Measurements from ENCODE around the gene RAB27A.
"Not testable (repeated sequence)": the region's sequence is repeated elsewhere in the genome, so short reads cannot be mapped to it uniquely, and the experiment has no call there.

The RAB27A gene

DNA sequence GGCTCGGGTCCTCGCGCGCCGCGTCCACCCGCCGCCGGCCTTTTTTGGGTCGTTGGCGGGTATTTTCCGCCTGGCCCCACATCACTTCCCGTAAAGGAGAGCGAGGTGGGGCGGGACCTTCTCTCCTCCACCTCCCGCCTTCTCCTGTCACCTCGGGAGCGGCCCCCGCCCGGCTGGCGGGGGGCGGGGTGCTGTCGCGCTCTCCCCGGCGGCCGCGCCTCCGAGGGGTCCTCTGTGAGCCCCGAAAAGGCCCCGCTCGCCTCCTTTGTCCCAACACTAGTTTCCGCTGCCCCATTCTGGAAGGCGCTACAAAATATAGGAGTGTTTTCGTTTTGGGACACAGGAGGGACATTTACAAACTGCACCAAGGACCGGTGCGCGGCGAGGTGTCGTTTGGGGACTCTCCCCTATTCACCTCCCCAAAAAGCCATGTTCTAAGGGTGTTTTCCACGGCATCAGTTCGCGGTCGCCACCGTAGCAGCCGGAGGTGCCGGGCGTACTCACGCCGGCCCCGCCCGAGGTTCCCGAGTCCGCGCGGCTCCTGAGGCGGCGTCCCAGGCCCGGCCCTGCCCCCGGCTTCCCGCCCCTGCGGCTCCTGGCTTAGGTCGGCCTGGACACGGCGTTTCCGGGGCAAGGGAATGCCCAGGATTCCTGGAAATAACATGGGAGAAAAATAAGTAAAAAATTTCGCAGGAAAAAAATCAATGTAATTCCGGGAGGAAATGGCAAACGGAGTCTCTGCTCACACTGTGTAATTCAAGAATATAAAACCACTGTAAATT, at the start of gene RAB27A:
Gene RAB27A (minus strand): TSS at position 68 of the 782 bp plus-strand sequence. CDS start 54,879 bp downstream, outside the sequence.
- DNase-seq: peak; percentile 84

DNA sequence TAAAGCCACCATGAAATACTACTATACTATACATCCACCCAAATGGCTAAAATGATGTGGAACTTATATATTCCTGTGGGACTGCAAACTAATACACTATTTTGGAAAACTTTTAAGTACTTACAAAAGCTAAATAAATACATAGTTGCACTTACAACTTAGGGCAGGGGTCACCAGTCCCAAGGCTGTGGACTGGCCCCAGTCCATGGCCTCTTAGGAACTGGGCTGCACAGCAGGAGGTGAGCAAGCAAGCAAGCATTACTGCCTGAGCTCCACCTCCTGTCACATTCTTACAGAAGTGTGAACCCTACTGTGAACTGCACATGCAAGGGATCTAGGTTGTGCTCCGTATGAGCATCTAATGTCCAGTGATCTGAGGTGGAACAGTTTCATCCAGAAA, 47.5 kb upstream of the RAB27A start:
- no peak for DNase-seq

DNA sequence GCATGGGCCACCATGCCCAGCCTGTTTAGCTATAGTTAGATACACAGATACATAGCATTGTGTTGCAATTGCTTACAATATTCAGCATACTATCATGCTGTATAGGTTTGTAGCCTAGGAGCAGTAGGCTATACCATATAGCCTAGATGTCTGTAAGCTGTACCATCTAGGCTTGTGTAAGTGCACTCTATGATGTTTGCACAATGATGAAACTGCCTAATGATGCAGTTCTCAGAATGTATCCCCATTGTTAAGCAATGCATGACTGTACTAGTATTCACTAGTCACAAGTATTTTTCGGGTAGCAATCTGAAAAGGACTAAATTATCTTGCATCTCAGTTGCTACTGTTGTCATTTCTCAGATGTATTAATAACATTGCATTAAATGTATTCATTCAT, 45.4 kb upstream of the RAB27A start:
- DNase-seq: no peak

DNA sequence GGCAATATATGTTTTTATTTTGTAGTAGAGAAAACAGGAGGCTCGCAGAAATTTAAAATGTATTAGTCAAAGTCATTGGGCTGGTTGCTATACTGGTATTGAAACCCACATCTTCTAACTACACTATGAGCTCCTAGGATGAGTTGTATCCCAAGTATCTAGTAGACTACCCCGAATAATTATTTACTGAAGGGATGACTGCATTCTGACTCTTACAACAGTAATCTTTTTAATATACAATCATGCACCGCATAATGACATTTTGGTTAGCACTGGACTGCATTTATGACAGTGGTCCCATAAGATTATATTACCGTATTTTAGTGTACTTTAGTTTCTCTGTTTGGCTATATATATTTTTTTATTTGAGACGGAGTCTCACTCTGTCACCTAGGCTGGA, 44.8 kb upstream of the RAB27A start:
- no peak for DNase-seq

DNA sequence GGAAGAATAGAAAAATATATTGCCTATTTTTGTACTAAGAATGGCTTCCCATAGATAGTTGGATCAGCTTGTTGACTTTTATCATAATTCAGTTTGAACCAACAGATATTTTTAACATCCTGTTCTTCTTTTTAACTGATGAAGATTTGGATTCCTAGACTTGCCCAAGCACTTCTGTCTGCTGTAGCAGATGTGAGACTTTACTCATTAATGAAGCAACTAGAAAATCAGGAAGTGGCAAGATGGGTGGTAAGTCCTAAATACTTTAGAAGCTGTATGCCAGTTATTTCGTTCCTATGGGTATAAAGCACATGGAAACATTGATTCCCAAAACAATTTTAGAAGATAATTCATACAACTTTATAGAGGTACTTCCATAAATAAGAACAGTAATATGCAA, 37.8 kb upstream of the RAB27A start:
- DNase-seq: no peak

DNA sequence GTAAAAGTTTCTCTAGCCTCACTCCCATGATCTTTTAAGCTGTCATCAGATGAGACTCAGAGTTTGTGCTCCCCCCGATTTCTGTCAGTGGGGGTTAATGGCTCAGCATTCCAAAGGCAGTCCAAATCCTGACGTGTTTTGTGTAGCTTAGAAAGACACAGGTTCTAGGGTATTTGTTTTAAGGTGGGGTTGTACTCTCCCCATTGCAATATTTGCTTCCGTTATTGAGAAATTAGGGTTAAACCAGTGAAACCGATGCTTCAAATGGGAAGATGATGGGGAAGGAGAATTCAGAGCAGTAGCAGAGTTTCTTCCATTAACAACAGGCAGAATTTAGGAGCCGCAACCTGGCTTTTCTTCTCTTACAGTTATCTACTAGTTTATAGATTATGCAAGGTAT, 32.9 kb upstream of the RAB27A start:
- no peak for DNase-seq

DNA sequence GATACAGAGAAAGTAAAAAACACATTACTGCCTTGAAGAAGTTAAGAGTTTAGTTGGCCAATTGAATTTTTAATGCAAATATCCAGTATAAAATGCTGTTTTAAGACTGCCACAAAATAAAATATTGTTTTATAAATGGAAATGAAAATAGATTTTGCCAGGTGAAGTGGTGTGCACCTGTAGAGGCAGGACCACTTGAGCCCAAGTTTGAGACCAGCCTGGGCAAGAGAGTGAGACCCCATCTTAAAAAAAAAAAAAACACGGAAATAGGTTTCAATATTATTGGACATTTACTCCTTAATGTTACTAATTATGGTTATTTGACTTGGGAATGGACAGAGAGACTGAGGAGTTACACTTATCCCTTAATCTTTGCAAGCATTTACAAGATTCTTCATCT, 31.4 kb upstream of the RAB27A start:
- no peak for DNase-seq

DNA sequence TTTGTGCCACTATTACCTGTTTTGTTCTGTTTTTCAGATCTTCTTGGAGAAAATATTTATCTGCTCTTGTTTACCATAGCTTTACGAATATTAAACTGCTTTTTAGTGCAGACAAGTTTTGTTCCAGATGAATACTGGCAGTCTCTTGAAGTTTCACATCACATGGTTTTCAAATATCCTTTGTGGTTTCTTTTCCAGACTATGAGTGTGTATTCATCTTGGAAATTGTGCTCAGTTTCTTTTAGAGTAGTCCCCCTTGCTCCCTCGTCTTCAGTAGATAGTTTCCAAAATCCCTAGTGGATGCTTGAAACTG, 30.6 kb upstream of the RAB27A start:
- DNase-seq: no peak

DNA sequence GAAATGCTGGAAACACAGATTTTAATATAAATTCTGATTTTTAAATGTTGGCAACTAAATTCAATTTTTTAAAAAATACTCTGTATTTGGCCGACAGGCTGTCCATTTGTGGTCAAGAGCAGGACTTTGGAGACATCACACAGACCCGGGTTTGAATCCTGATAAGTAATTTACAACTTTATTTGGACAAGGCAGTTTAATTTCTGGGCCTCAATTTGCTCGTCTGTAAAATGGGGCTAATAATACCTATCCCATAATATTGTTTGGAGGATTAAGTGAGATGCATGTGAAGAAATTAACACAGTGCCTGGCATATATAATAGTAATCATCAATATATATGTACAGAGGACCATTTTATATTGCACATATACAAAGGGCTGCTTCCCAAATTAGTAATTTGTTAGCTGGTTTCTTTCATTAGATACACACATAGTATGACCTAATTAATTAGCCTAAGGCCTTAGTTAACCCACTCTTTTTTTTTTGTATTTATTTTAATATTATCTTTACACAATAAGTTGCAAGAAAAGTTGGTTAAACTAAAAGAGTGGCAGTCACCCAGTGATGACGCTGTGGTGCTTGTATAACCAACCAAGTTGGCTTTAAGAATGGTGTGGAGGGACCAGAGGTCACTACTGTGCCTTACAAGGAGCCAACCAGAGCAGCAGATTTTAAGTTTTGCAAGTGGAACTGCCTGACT, 30.1 kb upstream of the RAB27A start:
- no peak for DNase-seq

DNA sequence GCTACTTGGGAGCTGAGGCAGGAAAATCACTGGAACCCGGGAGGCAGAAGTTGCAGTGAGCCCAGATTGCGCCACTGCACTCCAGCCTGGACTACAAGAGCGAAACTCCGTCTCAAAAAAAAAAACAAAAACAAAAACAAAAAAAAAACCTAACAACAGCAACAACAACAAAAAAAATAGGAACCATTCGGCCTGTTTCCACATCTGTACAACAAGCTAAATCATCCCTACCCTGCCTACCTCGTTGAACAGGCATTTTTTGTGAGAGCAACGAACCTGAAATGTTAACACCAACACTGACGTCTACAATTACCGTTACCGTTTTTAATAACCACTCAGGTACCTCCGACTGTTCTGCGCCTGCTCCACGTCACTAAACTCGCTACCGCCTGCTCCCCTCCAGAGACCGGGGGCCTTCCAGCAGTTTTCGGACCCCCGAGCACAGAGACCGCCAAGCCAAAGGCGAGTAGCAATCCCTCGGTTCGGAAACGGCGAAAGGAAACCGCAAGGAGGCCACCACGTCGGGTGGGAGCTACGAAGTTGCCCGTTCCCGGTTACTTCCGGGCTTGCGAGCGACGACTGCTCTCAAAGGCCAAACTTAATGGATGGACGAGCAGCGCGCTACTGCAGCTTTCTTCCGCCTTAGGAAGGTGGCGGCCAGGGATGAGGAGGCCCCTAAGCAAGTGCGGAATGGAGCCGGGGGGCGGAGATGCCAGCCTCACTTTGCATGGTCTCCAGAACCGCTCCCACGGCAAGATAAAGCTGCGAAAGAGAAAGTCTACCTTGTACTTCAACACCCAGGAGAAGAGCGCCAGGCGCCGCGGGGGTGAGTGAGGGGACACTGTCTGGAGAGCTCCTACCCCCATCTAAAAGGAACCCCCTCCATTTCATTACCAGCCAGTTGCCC, 29.2 kb upstream of the RAB27A start, which contains the start of the genes PIGB and PIGBOS1:
Gene PIGB (plus strand): TSS at position 635 of the 907 bp plus-strand sequence. CDS start 29 bp downstream, at position 664.
Gene PIGBOS1 (minus strand): TSS at position 536 of the 907 bp plus-strand sequence. CDS start 1,331 bp downstream, outside the sequence.
- peak; percentile 77 for DNase-seq

DNA sequence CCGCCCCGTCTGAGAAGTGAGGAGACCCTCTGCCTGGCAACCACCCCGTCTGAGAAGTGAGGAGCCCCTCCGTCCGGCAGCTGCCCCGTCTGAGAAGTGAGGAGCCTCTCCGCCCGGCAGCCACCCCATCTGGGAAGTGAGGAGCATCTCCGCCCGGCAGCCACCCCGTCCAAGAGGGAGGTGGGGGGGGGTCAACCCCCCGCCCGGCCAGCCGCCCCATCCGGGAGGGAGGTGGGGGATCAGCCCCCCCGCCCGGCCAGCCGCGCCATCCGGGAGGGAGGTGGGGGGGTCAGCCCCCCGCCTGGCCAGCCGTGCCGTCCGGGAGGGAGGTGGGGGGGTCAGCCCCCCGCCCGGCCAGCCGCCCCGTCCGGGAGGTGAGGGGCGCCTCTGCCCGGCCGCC, 13.2 kb upstream of the RAB27A start:
- not testable (repeated sequence) for DNase-seq

DNA sequence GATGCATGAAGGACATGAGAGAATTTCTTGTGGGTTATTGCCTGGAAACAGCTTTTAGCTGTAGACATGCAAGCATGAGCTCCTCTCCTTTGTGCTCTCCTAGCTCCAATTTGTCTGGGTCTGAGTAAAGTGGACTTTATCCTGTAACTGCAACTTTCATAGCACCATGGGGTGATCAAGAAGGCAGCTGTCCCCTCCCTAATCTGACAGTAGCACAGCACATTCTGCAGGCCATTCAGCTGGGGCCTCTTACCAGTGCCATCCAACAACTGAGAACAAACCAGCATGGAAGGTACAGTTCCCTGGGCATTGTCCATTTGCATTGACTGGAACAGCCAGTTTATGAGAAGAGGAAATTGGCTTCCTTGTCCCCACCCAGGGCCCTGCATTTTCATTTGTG, 7.7 kb upstream of the RAB27A start:
- DNase-seq: no peak

DNA sequence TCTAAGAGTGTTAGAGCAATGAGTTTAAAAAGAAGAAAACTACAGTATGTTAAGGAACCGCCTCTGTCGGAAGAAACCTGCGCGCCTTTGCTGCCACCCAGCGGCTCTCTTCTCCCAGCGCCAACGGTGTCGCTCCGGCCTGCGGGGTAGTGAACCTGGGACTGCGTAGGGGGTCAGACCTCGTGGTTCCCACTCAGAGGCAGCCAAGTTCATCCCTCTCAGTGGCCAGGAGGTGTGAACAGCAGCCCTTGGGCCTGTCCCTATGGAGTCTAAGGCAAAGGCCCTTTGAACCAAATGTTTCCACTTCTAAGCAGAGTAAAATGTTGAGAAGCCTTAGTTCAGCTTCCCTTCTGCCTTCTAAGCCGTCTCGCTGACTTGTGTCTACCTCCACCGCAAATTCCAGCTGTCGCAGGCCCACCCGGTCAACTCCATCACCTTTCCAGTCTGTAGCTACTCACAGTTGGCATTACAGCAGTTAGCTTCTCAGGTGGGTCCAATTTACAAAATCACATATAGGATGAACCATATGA, 980 bp upstream of the RAB27A start:
- peak; percentile 87 for DNase-seq

DNA sequence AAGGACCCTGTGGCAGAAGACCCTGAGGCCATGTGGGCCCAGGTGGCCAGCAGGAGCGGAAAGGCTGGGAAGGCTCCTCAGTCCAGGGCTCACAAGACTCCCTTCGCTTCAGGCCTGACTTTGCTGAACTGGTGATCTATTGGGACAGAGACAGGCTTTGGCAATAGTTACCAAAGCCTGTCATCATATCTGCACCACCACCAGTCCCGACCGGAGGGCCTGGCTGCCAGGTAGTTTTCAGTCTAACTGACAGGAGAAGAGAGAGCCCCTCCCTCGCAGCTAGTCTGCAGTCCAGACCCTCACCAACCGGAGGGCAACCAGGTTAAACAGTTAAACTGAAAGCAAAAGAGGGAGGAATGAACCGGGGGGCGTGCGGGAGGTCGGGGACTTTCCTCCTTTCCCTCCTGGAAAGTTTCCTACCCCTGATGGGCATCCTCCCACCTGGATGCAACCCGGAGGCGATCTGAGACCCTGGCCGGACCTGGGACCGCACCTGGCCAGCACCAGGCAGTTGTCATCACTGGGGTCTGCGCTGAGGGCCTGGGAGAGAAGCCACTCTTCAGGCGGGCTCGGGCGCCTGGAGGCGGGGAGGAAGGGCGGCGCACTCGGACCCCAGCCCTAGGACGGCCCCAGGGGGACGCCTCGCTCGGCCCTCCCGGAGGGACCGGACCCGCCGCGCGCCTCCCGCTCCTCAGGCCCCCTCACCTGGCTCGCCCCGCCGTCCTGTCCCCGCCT, 435 bp downstream of the RAB27A start:
- peak; percentile 60 for DNase-seq

DNA sequence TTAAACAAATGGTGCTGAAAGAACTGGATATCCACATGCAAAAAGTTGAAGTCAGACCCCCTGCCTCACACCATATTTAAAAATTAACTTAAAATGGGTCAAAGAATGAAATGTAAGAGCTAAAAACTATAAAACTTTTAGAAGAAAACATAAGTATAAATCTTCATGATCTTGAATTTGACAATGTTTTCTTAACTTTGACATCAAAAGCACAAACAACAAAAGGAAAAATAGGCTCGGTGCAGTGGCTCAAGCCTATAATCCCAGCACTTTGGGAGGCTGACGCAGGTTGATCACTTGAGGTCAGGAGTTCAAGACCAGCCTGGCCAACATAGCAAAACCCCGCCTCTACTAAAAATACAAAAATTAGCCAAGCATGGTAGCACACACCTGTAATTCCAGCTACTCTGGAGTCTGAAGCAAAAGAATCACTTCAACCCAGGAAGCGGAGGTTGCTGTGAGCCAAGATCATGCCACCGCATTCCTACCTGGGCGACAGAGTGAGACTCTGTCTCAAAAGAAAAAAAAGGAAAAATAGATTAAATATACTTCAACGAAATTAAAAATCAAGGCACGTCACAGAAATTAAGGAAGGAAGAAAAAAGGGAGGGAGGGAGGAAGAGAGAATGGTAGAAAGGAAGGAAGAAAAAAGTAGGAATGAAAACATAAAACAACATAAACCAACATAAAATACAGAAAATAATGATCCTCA, 1.5 kb downstream of the RAB27A start:
- no peak for DNase-seq

DNA sequence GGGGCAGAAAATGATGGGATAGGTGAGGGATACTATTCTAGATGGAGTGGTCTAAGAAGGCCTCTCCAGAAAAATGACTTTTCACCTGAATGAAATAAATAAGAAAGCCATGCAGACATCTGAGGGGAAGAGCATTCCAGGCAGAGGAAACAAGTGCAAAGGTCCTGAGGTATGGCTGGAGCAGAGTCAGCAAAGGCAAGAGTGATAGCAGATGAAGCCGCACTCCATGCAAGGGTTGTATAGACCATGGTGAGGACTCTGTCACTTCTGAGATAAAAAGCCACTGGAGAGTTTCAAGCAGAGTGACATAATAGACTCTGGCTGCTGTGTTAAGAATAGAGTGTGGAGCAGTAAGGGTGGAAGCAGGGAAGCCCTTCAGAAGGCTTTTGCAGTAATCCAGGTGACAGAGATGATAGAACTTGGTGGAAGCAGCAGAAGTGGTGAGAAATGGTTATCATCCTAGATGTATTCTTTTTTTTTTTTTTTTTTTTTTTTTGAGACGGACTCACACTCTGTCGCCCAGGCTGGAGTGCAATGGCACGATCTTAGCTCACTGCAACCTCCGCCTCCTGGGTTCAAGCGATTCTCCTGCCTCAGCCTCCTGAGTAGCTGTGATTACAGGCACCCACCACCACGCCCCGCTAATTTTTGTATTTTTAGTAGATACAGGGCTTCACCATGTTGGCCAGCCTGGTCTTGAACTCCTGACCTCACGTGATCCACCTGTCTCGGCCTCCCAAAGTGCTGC, 3.0 kb downstream of the RAB27A start:
- not testable (repeated sequence) for DNase-seq

DNA sequence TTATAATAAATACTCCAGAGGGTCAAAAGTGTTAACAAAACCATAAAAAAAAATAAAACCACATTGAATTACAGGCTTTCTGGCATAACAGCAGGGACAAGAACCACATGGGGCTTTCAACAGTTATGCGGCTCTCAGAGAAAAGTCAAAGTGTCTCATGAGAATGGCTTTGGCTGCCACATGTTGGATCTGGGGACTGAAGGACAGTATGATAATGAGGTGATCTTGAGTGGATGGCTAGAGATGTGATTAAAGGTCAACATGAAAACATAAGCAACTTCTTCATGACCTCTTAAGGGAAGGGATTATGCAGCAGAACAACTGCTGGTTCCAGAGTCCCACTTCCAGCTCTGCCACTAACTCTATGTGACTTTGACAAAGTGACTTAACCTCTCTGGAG, 5.2 kb downstream of the RAB27A start:
- no peak for DNase-seq

DNA sequence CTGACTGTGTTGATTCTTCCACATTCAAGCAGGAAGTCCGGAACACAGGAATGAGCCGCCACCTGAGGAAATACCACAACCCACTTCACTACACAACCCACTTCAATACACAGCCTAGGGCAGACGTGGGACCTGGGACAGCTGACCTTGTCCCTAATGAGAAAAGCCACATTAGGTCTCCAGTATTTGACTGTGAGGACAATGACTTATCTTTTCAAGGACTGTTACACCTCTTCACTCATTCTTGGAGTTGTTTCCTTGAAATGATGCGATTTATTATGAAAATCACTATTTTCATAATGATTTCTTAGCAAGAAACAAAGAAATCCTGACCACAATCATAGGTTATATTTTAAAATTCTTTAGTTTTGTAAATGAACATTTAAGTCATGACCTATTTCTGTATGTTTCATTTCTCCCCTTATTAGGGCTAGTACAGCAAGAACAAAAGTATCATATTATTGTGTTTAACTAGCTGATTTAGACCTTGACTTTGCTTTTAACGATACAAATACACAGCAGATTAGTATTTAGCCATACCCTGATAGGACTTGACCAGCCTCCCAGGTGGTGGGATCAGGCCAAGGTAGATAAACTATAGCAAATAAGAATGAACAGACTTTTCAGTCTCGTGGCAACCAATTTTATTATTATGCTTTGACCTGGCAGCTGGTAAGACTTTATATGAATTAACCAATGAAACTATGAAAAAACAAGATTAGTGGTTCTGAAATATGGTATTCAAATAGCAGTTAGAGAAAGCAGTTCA, 6.0 kb downstream of the RAB27A start:
- DNase-seq: no peak

DNA sequence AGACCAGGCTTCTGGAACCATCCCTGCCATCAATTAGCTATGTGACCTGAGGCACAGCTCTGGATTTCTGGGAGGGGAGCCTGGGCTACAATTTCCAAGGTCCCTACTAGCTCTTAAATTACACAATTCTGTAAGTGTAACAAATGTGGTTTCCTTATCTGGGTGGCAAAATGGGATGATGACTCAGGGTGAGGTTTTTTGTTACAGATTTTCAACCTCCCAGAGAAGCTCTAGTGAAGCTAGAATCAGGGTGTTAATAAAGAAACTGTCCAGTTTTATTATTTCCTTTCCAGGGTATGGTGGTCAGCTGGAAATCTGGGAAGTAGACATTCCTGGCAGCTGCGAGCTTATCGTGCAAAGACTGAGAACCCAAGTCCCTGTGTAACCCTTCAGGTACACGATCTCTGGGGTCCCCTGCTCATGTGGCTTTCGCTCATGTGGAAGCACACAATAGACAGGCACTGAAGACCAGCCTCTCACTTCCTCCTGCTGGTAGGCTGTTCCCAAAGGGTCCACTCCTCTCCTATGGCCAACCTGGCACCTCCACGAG, 7.3 kb downstream of the RAB27A start:
- no peak for DNase-seq
